ENCODE results near the gene HHATL. TPM values are rescaled to one million over a fixed set of nuclear protein-coding genes. Genes with fewer than 3 reads are reported as not detected.

The HHATL gene
- total and polyA plus RNA-seq, 8 donors, result 0.81 to 6.9 (median 0.90) TPM; not detected in 5

DNA sequence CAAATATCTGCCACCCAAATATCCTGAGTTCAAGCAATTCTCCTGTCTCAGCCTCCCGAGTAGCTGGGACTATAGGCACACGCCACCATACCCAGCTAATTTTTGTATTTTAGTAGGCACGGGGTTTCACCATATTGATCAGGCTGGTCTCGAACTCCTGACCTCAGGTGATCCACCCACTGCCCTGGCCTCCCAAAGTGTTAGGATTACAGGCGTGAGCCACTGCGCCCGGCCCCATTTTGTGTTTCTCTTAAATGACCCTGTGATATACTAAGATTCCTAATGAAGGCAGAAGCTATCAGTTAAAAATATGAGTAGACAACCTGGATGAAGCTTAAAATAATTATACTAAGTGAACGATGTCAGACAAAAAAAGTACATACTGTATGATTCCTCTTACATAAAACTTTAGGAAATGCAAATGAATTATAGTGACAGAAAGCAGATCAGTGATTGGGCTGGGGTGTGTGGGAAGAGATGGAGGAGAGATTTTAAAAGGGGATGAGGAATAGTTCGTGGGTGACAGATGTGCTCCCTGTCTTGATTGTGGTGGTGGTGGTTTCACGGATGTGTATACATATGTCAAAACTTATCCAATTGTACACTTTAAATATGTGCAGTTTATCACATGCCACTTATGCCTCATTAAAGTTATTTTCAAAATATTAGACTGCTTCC is 21.1 kb downstream of the HHATL start:
- H3K27ac ChIP-seq, result no peak overlapping the region
- peaks cover 0 to 21% (median 14%) of the 10 kb centered on the region in 3 donors for H3K27me3 ChIP-seq
- intact Hi-C loops (cut with DNase I; ENCODE audit: low total_unique reads), result no loop called here
- H3K4me3 ChIP-seq, result no peak overlapping the region
- 79 to 87% (median 84%) methylated on average over 10 of the region's 10 CpGs for WGBS, 5 donors
- no peaks in the 10 kb centered on the region for H3K36me3 ChIP-seq
- no peaks in the 10 kb centered on the region for H3K9me3 ChIP-seq
- TF ChIP-seq POLR2A (IDR thresholded peaks at IDR 0.05) (no peak), EP300 (IDR thresholded peaks at IDR 0.05) (no peak), POLR2AphosphoS5 (IDR thresholded peaks at IDR 0.05) (no peak)
- TF ChIP-seq, protein P1, sequence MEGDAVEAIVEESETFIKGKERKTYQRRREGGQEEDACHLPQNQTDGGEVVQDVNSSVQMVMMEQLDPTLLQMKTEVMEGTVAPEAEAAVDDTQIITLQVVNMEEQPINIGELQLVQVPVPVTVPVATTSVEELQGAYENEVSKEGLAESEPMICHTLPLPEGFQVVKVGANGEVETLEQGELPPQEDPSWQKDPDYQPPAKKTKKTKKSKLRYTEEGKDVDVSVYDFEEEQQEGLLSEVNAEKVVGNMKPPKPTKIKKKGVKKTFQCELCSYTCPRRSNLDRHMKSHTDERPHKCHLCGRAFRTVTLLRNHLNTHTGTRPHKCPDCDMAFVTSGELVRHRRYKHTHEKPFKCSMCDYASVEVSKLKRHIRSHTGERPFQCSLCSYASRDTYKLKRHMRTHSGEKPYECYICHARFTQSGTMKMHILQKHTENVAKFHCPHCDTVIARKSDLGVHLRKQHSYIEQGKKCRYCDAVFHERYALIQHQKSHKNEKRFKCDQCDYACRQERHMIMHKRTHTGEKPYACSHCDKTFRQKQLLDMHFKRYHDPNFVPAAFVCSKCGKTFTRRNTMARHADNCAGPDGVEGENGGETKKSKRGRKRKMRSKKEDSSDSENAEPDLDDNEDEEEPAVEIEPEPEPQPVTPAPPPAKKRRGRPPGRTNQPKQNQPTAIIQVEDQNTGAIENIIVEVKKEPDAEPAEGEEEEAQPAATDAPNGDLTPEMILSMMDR (IDR thresholded peaks at IDR 0.05), result no peak
- no peak for DNase-seq
- peaks cover 0 to 32% (median 15%) of the 10 kb centered on the region in 4 donors for H3K4me1 ChIP-seq

GRCh38 chr3:42680806-42681205 is 21.8 kb downstream of the HHATL start:
- intact Hi-C loops (cut with DNase I; ENCODE audit: low total_unique reads), result no loop called here
- Histone ChIP-seq H3K4me3 (no peak overlapping the region), H3K27me3 (peaks cover 0 to 14% (median 7%) of the 10 kb centered on the region in 3 donors), H3K9me3 (no peaks in the 10 kb centered on the region), H3K4me1 (peaks cover 0 to 25% (median 10%) of the 10 kb centered on the region in 4 donors), H3K27ac (no peak overlapping the region), H3K36me3 (no peaks in the 10 kb centered on the region)
- no peak for DNase-seq
- TF ChIP-seq POLR2A (IDR thresholded peaks at IDR 0.05) (no peak), POLR2AphosphoS5 (IDR thresholded peaks at IDR 0.05) (no peak), EP300 (IDR thresholded peaks at IDR 0.05) (no peak)
- TF ChIP-seq, protein P1 (IDR thresholded peaks at IDR 0.05), result no peak
- WGBS, 5 donors, result 75 to 85% (median 81%) methylated on average over 4 of the region's 4 CpGs

DNA sequence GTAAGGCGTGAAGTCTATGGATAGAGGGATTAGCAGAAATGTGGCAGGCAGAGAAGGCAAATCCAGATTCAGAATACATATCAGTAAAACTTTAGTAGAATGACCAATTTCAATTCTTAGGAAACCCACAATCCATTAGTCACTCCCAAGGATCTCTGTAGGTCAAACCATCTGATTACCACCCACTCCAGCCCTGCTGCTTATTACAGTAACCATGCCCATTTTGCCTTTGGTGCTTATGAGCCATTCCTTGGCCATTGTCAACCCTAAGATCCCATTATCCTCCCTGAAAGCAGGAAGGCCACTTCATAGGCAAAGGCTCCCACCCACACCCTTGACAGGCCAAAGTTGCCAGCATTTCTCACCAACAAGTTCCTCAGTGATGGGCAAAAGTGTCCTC is 22.3 kb downstream of the HHATL start:
- H3K4me3 ChIP-seq, result no peak overlapping the region
- H3K27me3 ChIP-seq, result peaks cover 0 to 9% (median 2%) of the 10 kb centered on the region in 3 donors
- no peaks in the 10 kb centered on the region for H3K36me3 ChIP-seq
- no peaks in the 10 kb centered on the region for H3K9me3 ChIP-seq
- TF ChIP-seq EP300 (IDR thresholded peaks at IDR 0.05) (no peak), POLR2A (IDR thresholded peaks at IDR 0.05) (no peak), POLR2AphosphoS5 (IDR thresholded peaks at IDR 0.05) (no peak)
- TF ChIP-seq, protein P1 (IDR thresholded peaks at IDR 0.05), result no peak
- peaks cover 0 to 20% (median 8%) of the 10 kb centered on the region in 4 donors for H3K4me1 ChIP-seq
- WGBS, 5 donors, result 89 to 97% (median 93%) methylated on average over 1 of the region's 1 CpG
- DNase-seq, result no peak
- no peak overlapping the region for H3K27ac ChIP-seq
- intact Hi-C loops (cut with DNase I; ENCODE audit: low total_unique reads), result no loop called here

DNA sequence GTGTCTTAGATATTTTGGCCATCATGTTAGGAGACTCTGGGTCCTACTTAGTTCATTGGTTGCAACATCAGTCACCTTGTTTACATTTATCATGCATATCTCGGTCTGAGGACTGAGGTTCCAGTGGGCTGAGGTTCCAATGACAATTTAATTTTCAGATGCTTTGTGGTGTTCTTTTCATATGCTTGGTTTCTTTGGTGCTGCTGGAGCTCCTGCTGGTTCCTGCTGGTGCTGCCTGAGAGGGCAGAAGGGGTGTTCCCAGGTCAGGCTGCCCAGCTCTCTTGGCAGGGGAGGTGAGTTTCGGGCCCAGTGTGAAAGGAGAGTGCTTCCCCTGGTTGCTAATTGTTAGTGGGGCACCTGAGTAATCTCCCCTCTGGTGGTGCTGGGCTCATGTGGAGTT is 24.2 kb downstream of the HHATL start:
- TF ChIP-seq POLR2A (IDR thresholded peaks at IDR 0.05), result no peak
- Histone ChIP-seq H3K4me3 (no peak overlapping the region), H3K27ac (no peak overlapping the region), H3K9me3 (no peaks in the 10 kb centered on the region), H3K36me3 (no peaks in the 10 kb centered on the region), H3K27me3 (no peaks in the 10 kb centered on the region), H3K4me1 (peaks cover 0 to 4% (median 0%) of the 10 kb centered on the region in 4 donors)
- 64 to 82% (median 70%) methylated on average over 2 of the region's 2 CpGs for WGBS, 5 donors
- no peak for DNase-seq
- intact Hi-C loops (cut with DNase I; ENCODE audit: low total_unique reads), result no loop called here

GRCh38 chr3:42675909-42676308 is 26.7 kb downstream of the HHATL start:
- H3K4me3 ChIP-seq, result no peak overlapping the region
- WGBS, 5 donors, result 73 to 90% (median 87%) methylated on average over 2 of the region's 2 CpGs
- DNase-seq, result no peak
- TF ChIP-seq EP300 (IDR thresholded peaks at IDR 0.05) (no peak), POLR2AphosphoS5 (IDR thresholded peaks at IDR 0.05) (no peak), POLR2A (IDR thresholded peaks at IDR 0.05) (no peak)
- TF ChIP-seq, protein P1 (IDR thresholded peaks at IDR 0.05), result no peak
- H3K9me3 ChIP-seq, result no peaks in the 10 kb centered on the region
- H3K27ac ChIP-seq, result no peak overlapping the region
- intact Hi-C loops (cut with DNase I; ENCODE audit: low total_unique reads), result no loop called here
- no peaks in the 10 kb centered on the region for H3K4me1 ChIP-seq
- H3K27me3 ChIP-seq, result no peaks in the 10 kb centered on the region
- no peaks in the 10 kb centered on the region for H3K36me3 ChIP-seq
